ENCODE results near the gene KDM4B.
"Not testable (repeated sequence)": the region's sequence is repeated elsewhere in the genome, so short reads cannot be mapped to it uniquely, and the experiment has no call there.

The KDM4B gene

DNA sequence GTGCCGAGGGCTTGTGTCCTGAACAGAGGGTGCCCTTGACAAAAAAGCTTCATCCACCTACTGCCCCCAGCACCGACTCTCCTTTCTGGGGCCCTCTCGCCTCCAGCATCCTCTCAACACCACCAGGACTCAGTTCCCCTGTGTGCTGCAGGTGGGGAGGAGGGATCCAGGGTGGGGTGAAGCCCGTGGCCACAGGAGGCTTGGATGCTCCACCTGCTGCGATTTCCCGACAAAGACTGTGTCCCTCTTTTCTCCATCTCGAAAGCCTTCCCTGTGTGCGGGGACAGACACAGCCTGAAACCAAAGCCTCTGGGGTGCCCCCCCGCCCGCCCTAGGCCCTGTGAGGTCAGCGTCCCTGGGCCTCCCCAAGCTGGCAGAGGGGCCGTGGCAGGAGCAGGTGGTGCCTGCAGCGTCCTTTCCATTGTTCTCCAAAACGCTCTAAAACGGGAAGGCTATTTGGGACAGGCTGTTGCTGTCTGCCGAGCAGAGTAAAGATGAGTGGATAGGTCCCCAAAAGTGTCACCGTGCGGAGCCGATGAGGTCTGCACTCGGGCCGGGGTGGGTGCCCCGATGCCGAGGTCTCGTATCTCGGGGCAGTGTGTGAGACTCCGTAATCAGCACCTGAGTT lies 186.0 kb downstream of the KDM4B start:
- DNase-seq, result no peak

DNA sequence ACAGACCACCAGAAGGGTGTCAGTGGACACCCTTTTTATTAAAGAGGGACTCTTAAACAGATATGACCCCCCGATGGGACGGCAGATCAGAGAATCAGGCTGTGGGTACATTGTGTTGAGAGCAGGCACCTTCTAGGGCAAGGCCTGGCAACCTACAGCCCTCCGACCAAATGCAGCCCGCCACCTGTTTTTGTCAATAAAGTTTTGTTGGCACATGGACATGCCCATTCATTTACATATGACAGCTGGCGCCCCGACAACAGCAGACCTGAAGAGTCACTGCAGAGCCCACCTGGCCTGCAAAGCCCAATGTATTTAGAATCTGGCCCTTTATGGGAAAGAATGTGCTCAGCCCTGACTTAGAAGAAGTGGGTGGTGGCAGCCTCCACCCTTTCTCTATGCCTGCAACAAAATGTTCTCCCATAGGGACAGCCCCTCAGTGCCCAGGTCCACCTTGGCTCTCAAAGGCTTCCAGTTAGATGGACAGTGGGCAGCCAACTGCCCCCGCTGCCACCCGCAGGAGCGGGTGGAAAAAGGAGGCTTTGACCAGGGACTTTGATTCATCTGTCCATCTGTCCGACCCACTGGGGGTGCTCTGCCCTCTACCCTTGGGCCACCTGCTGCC lies 186.8 kb downstream of the KDM4B start:
- no peak for DNase-seq

DNA sequence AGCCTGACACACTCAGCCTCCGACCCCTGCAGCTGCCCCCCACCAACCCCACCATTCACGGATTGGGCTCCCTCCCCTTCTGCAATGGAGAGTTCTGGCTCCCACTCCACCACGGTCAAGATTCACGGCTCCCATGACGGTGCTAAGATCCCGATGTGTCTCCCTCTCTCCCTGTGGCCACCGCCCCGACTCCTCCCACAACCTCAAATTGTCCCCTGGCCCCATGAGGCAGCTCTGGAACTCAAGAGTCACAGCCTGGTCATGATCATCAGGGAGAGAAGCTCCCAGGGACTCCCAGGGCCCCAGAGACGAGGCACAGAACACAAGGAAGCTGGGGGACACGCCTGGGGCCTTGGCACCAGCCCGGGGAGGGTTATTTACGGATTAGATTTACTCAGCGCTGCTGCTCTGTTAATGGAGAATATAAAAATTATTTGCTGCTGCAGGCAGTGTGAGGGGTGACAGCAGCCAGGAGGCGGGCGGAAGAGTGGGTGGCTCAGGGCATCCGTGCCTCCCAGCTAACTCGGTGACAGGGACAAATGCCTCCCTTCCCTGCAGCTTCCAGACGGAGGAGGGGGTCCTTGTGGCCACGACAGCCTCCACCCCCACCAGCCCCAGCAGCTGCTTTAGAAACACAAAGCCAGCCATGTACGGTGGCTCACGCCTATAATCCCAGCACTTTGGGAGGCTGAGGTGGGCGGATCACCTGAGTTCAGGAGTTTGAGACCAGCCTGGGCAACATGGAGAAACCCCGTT lies 187.5 kb downstream of the KDM4B start:
- DNase-seq, result no peak

DNA sequence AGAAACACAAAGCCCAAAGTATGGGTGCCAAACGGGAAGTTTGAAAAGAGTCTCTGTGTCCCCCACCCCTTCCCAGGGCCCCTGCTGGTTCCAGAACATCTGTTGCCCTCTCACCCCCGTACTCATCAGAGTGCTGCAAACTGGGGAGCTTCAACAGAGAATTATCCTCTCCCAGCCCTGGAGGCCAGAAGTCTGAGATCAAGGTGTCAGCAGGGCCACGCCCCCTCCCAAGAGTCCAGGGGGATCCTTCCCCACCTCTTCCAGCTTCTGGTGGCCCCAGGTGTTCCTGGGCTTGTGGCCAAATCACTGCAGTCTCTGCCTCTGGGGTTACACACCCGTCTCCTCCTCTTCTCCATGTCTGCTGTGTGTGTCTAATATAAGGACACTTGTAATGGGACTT lies 188.3 kb downstream of the KDM4B start:
- no peak for DNase-seq

DNA sequence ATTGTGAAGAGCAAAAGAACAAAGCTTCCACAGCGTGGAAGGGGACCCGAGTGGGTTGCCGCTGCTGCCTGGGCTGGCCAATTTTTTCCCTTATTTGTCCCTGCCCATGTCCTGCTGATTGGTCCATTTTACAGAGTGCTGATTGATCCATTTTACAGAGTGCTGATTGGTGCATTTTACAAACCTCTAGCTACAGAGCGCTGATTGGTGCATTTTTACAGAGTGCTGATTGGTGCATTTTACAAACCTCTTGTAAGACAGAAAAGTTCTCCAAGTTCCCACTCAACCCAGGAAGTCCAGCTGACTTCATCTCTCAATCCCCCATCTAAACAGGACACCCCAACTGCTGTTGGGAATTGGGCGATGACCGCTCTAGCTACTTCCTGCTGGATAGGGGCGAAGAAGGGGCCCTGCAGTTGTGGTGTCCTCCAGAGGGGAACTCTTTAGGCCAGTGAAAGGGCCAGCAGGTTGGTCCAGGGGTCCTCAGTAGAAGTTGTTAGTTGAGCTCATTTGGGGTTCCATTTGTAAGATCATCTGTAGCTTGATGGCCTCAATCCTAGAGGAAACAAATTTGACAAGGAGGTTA lies 189.7 kb downstream of the KDM4B start:
- DNase-seq, result not testable (repeated sequence)

DNA sequence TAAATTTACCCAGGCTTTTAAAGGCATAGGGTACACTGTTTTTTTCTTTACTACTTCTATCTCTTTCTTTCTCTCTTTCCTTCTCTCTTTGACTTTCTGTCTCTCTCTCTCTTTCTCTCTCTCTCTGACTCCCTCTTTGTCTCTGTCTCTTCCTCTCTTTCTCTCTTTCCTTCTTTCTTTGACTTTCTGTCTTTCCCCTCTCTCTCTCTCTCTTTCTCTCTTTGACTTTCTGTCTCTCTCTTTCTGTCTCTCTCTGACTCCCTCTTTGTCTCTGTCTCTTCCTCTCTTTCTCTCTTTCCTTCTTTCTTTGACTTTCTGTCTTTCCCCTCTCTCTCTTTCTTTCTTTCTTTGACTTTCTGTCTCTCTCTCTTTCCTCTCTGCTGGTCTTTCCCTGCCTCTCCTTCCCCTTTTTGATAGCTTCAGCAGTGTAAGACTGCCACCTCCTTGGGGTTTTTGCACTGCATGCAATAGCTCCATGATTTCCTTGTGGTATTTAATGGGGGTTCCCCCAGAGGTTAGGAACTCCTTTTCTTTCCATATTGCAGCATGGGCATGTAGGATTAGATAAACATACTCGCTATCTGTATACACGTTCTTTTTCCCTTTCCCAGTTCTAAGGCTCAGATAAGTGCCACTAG lies 191.4 kb downstream of the KDM4B start:
- DNase-seq, result not testable (repeated sequence)

DNA sequence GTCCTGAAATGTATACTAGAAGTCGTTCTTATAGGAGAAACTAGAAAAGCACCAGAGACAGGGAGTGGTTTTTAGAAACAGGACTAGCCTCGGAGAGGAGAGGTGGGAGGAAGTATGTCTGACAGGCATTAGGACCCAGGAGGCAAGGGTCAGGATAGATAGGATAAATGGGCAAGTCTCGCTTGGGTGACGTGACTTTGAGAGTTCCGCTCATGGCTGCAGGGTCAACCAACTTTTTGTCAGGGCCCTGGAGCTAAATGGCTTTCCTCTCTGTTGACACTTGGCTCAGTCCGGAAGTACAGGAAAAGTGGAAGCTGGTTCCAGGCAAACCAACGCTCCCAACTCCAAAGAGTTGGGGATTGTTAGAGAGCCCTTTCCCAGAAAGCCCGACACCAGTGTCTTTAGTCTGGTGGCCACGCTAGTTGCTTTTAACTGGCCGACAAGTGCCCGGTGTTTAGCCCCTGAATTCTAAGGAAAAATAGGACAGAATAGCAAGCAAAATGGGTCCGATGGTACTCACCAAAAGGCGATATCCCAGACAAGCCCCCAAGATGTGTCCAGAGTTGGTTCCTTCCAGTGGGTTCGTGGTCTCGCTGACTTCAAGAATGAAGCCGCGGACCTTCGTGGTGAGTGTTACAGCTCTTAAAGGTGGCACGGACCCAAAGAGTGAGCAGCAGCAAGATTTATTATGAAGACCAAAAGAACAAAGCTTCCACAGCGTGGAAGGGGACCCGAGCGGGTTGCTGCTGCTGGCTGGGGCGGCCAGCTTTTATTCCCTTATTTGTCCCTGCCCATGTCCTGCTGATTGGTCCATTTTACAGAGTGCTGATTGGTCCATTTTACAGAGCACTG lies 196.2 kb downstream of the KDM4B start:
- not testable (repeated sequence) for DNase-seq

DNA sequence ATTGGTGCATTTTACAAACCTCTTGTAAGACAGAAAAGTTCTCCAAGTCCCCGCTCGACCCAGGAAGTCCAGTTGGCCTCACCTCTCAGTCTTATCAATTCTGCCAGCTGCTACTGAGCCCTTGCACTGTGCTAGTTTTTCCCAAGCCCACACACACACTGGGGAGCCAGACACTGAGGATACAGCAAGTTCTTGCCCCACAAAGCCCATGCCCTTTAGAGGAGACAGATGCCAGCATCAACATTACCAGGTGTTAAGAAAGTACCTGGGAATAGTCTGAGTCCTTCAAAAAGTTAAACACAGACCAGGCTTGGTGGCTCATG lies 196.7 kb downstream of the KDM4B start:
- DNase-seq, result no peak

DNA sequence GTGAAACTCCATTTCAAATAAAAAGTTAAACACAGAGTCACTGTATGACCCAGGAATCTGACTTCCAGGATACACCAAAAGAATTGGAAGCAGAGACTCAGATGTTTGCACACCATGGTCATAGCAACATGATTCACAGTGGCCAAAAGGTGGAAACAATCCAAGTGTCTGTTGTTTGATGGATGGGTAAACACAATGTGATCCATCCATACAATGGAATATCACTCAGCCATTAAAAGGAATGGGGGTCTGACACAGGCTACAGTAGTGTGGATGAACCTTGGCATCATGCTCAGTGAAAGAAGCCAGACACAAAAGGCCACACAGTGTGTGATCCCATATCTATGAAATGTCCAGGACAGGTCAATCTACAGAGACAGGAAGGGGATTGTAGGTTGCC lies 197.3 kb downstream of the KDM4B start:
- DNase-seq, result no peak

DNA sequence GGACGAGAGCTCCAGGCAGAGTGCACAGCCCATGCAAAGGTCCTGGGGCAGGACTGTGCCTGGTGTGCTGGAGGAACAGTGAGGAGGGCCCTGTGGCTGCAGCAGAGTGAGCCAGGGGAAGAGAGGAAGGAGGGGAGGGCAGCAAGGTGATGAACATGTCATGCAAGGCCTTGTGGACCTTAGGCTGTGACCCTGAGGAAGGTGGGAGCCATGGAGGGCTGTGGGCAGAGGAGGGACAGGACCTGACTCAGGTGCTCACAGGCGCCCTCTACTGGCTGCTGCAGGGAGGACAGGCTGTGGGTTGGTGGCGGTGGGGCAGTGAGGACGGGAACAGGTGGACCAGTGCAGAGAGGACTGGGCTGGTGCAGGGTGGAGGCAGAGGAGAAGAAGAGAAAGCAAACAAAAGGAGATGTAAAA lies 201.4 kb downstream of the KDM4B start:
- peak; percentile 30 for DNase-seq

DNA sequence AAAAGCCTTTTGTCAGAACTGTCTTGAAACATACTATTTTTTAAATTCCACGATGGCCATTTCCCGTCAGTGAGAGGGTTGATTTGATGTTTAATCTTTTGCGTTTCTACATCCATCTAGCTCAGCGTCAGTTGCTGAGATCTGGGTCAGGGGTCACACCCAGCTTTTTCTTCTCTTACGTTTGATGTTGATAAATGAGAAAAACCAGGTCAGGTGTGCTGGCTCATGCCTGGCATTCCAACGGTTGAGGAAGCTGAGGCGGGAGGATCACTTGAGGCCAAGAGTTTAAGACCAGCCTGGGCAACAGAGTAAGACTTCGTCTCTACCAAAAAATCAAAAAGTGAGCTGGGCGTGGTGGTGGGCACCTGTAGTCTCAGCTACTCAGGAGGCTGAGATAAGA lies 202.8 kb downstream of the KDM4B start:
- DNase-seq, result no peak

DNA sequence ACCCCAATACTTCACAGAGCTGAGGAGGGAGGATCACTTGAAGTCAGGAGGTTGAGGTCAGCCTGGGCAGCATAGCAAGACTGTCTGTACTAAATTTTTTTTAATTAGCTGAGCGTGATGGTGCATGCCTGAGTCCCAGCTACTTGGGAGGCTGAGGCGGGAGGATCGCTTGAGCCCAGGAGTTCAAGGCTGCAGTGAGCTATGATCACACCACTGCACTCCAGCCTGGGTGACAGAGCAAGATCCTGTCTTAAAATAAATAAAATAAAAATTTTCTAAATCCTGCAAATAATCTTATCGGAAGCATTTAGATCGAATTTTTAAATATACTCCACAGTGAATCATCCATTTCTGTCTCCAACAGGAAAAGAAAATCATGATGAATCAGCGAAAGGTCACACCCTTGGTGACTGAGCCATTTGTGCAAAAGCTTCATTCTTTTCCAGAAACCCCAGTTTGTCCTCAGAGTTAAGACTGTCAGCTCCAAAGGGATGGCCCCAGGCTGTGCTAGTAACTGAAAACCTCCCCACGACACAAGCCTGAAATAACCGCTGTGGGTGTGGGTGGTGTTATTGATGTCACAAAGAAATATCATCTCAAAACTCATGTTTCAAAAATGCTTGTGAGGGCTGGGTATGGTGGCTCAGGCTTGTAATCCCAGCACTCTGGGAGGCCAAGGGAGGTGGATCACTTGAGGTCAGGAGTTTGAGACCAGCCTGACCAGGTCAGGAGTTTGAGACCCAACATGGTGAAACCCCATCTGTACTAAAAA lies 204.1 kb downstream of the KDM4B start:
- no peak for DNase-seq

DNA sequence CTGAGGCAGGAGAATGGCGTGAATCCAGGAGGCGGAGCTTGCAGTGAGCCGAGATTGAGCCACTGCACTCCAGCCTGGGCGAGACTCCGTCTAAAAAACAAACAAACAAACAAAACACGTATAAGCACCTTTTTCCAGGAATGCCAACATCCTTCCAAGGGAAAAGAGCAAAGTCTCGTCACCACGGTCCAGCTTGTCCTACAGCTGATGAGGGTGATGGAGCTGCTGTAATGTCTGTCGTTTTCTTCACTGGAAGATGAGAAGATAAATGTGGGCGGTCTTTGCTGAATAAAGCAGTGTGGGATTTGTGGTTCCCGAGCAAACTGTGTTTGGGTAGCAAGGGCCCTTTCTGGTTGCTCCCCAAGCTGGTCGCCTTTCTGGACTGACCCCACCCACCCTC lies 205.1 kb downstream of the KDM4B start:
- DNase-seq, result no peak

DNA sequence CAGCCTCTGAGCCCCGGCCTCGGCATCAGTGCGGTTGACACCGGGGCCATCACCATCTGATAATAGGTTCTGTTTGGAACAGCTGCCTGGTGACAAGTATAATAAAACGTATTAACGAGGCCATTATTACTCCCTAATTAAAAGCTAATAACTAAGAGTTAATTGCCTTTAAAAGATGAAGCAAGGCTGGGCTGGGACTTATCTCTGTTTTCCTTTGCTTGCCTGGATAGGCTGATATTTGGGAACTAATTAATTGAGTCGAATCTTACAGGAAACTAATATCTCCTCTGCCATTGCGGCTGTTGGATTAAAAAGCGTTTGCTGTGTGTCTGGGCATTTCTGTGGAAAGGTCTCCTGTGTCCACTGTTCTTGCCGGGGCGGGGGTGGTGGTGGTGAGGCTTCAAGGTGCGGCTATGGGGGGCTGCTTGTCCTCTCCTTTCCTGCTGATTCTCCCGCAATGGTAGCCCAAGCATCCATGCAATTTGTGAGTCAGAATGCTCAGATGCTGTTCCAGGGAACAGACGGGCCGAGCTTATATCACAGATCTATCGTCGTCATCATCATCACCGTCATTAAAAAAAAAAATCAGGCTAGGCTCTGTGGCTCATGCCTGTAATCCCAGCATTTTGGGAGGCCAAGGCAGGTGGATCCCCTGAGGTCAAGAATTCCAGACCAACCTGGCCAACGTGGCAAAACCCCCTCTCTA lies 209.0 kb downstream of the KDM4B start:
- DNase-seq, result no peak

DNA sequence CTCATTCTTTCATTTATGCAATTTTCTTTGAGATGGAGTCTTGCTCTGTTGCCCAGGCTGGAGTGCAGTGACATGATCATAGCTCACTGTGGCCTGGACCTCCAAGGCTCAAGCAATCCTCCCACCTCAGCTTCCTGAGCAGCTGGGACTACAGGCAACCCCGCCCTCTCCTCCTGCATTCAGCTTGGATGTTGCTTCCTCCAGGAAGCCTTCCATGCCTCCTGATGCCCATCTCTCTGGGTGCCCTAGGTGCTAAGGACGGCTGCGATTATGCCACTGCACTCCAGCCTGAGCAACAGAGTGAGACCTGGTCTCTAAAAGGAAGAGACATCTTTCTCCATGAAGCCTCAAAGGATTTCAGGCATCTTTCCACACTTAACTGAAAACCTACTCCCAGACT lies 209.9 kb downstream of the KDM4B start:
- DNase-seq, result no peak

DNA sequence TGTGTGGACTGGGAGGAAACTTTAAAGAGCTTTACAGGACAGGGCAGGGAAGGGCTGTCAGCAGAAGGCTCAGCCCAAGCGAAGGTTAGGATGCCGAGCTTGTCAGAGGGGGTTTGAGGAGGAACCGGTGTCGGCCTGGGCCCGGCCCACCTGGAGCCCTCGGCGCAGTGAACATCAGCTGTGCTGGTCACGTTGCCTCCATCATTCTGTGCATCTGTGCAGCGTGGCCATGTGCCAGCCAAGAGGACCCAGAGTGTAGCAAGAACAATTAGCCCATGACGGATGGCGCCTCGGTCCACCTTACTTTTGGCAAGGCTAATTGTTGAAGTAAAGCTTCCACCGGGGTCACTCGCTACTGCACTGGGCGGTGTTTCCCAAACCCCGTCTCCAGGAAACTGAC lies 210.3 kb downstream of the KDM4B start:
- no peak for DNase-seq

DNA sequence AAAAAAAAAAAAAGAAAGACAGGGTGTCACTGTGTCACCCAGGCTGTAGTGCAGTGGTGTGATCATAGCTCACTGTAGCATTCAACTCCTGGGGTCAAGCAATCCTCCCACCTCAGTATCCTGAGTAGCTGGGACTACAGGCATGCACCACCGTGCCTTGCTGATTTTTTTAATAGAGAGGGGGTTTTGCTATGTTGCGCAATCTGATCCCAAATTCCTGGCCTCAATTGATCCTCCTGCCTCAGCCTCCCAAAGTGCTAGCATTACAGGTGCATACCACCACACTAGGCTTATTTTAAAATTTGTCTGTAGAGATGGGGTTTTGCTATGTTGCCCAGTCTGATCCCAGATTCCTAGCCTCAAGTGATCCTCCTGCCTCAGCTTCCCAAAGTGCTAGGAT lies 212.4 kb downstream of the KDM4B start:
- no peak for DNase-seq

DNA sequence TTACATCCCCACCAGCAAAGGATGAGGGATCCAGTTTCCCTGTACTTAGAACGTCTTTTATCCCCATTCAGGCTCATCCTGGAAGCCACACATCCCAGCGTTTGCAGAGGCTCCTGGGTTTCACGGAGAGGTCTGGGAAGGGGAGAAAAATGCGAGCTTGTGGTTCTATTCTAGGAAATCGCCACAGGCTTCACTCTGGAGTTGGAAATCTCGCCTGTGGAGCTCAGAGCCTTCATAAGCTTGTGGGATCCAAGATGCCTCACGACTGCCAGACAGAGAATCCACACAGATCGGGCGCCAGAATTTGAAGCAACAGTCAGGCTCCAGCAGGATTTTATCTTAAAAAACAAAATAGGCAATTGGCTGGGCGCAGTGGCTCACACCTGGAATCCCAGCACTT lies 213.8 kb downstream of the KDM4B start:
- no peak for DNase-seq

DNA sequence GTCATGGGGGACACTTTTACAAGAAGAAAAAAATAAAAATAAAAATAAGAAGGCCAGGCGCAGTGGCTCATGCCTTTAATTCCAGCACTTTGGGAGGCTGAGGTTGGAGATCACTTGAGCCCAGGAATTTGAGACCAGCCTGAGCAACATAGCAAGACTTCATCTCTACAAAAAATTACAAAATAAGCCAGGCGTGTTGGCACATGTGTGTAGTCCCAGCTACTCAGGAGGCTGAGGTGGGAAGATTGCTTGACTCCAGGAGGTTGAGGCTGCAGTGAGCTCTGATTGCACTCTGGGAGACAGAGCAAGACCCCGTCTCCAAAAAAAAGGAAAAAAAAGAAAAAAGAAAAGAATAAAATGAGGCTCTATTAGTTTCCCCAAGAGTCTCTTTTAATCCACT lies 214.7 kb downstream of the KDM4B start:
- no peak for DNase-seq

DNA sequence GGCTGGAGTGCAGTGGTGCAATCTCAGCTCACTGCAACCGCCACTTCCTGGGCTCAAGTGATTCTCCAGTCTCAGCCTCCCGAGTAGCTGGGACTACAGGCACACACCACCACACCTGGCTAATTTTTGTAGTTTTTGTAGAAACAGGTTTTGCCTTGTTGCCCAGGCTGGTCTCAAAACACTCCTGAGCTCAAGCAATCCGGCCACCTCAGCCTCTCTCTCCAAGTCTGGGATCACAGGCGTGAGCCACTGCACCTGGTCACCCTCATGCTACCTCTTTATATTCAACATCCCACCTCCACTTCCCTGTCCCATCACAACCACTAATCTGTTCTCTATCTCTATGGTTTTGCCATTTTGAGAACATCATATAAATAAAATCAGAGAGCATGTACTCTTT lies 216.0 kb downstream of the KDM4B start:
- DNase-seq, result no peak

Measured in activated T-cell treated with anti-CD3 and anti-CD28 coated beads for 4 hours (primary cell).